ENCODE data around the gene GOLGA2. TPM values are rescaled to one million over a fixed set of nuclear protein-coding genes. Genes with fewer than 3 reads are reported as not detected.

GOLGA2 gene, protein sequence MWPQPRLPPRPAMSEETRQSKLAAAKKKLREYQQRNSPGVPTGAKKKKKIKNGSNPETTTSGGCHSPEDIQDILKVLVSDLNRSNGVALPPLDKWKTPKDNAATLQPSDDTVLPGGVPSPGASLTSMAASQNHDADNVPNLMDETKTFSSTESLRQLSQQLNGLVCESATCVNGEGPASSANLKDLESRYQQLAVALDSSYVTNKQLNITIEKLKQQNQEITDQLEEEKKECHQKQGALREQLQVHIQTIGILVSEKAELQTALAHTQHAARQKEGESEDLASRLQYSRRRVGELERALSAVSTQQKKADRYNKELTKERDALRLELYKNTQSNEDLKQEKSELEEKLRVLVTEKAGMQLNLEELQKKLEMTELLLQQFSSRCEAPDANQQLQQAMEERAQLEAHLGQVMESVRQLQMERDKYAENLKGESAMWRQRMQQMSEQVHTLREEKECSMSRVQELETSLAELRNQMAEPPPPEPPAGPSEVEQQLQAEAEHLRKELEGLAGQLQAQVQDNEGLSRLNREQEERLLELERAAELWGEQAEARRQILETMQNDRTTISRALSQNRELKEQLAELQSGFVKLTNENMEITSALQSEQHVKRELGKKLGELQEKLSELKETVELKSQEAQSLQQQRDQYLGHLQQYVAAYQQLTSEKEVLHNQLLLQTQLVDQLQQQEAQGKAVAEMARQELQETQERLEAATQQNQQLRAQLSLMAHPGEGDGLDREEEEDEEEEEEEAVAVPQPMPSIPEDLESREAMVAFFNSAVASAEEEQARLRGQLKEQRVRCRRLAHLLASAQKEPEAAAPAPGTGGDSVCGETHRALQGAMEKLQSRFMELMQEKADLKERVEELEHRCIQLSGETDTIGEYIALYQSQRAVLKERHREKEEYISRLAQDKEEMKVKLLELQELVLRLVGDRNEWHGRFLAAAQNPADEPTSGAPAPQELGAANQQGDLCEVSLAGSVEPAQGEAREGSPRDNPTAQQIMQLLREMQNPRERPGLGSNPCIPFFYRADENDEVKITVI
- polyA plus RNA-seq = 88.0 TPM
- long read RNA-seq, donor 1, partial matches to known transcripts = 0 of 2 reads
- long read RNA-seq, donor 1, other reads (novel, unspliced or antisense) = 0 of 2 reads
- long read RNA-seq, donor 2, partial matches to known transcripts = 65 of 101 reads
- long read RNA-seq, donor 2, other reads (novel, unspliced or antisense) = 34 of 101 reads
- long read RNA-seq, donor 3 = 0 reads
- long read RNA-seq, donor 4 = 0 reads
- long read RNA-seq, donor 5, full-length matches to known transcripts = 2 of 2 reads
- long read RNA-seq, donor 5, partial matches to known transcripts = 0 of 2 reads
- long read RNA-seq, donor 5, other reads (novel, unspliced or antisense) = 0 of 2 reads
- long read RNA-seq, donor 6, partial matches to known transcripts = 0 of 1 reads
- long read RNA-seq, donor 6, other reads (novel, unspliced or antisense) = 0 of 1 reads
- long read RNA-seq, donor 7, partial matches to known transcripts = 6 of 8 reads
- long read RNA-seq, donor 7, other reads (novel, unspliced or antisense) = 0 of 8 reads
- long read RNA-seq, donor 8, partial matches to known transcripts = 5 of 6 reads
- long read RNA-seq, donor 8, other reads (novel, unspliced or antisense) = 0 of 6 reads
- long read RNA-seq, donor 9, full-length matches to known transcripts = 4 of 4 reads
- long read RNA-seq, donor 9, partial matches to known transcripts = 0 of 4 reads
- long read RNA-seq, donor 9, other reads (novel, unspliced or antisense) = 0 of 4 reads
- long read RNA-seq, donor 10, partial matches to known transcripts = 14 of 28 reads
- long read RNA-seq, donor 10, other reads (novel, unspliced or antisense) = 14 of 28 reads
- long read RNA-seq, donor 11, partial matches to known transcripts = 0 of 1 reads
- long read RNA-seq, donor 11, other reads (novel, unspliced or antisense) = 0 of 1 reads

DNA sequence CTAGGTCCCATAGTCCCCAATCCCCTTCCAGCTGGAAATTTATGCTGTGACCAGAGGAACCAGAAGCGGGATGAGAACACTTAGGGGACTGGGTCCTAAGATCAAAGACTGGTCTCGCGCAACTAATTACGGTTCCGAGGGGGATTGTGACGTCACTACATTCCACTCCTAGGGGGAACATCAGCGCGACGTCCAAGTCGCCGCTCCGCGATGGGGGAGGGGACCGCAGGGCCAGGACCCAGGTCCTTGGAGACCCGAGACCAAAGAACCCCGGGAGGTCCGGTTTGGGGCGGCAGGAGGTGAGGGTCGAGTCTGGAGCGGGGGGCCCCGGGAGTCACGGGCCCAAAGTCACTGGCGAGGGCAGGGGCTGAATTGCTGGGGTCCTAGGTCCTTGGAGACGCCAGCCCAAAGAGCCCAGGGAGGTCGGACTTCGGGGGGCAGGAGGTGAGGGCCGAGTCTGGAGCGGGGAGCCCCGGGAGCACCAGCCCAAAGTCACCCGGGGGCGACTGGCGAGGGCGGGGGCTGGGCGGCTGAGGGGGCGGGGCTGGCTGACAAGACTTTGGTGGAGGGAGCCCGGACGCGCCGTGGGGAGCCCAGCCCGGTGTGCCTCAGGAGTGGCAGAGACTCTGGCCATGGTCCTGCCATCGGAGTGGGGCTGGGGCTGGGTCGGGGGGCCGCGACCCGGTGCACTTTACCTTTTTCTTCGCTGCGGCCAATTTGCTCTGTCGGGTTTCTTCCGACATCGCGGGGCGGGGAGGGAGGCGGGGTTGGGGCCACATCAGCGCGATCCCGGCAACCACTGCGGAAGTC lies at the start of gene GOLGA2:
Gene GOLGA2, minus strand, starts transcription at position 810 of the 810 bp plus-strand sequence. Its CDS starts 31 bp downstream, at position 779.
- H3K4me1 ChIP-seq (ENCODE audit: control insufficient read depth, insufficient read depth, low read length) = peaks cover 5% of the 10 kb centered on the region
- H3K4me3 ChIP-seq (ENCODE audit: low read length) = peak within 1 kb of the TSS; percentile 98
- H3K9me3 ChIP-seq (ENCODE audit: control insufficient read depth, low read depth, low read length) = no peaks in the 10 kb centered on the region
- peaks cover 24% of the 10 kb centered on the region for H3K36me3 ChIP-seq (ENCODE audit: control insufficient read depth, insufficient read depth, low read length)
- no peaks in the 10 kb centered on the region for H3K27me3 ChIP-seq (ENCODE audit: control insufficient read depth, insufficient read depth, low read length)
- no CpG with 5 or more reads among the region's 57 CpGs for WGBS (ENCODE audit: insufficient coverage, low lambda C conversion rate)
- DNase-seq = peak; percentile 45 to 66
- peak within 1 kb of the TSS; percentile 77 for H3K27ac ChIP-seq (ENCODE audit: low read length)

DNA sequence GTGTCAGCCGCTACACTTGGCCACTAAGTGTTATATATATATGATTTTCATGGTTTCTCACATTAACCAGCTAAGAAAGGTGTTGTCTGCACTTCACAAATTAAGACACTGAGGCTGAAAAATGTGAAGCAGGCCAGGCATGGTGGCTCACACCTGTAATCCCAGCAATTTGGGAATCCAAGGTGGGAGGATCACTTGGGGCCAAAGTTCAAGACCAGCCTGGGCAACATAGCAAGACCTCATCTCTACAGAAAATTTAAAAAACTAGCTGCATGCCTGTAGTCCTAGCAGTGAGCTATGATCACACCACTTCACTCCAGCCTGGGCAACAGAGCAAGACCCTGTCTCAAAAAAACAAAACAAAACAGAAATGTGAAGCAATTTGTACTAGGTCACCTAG lies 48.6 kb upstream of the GOLGA2 start:
- H3K4me1 ChIP-seq (ENCODE audit: control insufficient read depth, insufficient read depth, low read length) = peaks cover 27% of the 10 kb centered on the region
- H3K27me3 ChIP-seq (ENCODE audit: control insufficient read depth, insufficient read depth, low read length) = no peaks in the 10 kb centered on the region
- no CpG with 5 or more reads among the region's 1 CpG for WGBS (ENCODE audit: insufficient coverage, low lambda C conversion rate)
- no peak overlapping the region for H3K27ac ChIP-seq (ENCODE audit: low read length)
- H3K36me3 ChIP-seq (ENCODE audit: control insufficient read depth, insufficient read depth, low read length) = peaks cover 38% of the 10 kb centered on the region
- H3K9me3 ChIP-seq (ENCODE audit: control insufficient read depth, low read depth, low read length) = peaks cover 3% of the 10 kb centered on the region
- no peak overlapping the region for H3K4me3 ChIP-seq (ENCODE audit: low read length)
- no peak for DNase-seq

- Histone ChIP-seq H3K4me3 (ENCODE audit: low read length) (peak overlapping the region; percentile 93), H3K27ac (ENCODE audit: low read length) (no peak overlapping the region), H3K36me3 (ENCODE audit: control insufficient read depth, insufficient read depth, low read length) (peaks cover 38% of the 10 kb centered on the region), H3K4me1 (ENCODE audit: control insufficient read depth, insufficient read depth, low read length) (peaks cover 21% of the 10 kb centered on the region), H3K9me3 (ENCODE audit: control insufficient read depth, low read depth, low read length) (peaks cover 3% of the 10 kb centered on the region), H3K27me3 (ENCODE audit: control insufficient read depth, insufficient read depth, low read length) (no peaks in the 10 kb centered on the region)
- WGBS (ENCODE audit: insufficient coverage, low lambda C conversion rate) = no CpG with 5 or more reads among the region's 12 CpGs
- DNase-seq = no peak
Measured at GRCh38 chr9:128323791-128324190, 48.0 kb upstream of the GOLGA2 start.

DNA sequence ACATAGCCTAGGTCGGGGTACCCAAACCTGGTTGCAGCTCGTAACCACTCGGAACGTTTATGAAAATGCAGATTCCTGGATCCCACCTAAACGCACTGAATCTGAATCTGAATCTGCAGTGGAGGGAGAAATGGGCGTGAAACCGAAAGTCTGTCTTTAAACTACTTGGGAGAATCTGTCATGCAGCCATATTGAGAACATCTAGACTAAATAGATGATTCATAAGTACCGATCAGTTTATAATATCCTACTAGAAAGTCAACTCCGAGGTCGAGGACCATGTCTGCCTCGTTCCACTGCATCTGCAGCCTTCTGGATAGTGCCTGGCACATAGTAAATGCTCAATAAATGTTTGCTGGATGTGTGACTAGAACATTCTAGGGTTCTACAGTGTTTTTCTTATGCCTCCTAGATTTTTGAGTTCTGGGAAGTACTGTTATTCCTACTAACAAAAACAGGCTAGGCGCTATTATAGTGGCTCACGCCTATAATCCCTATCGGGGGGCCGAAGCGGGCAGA lies 47.5 kb upstream of the GOLGA2 start:
- Histone ChIP-seq H3K36me3 (ENCODE audit: control insufficient read depth, insufficient read depth, low read length) (peaks cover 42% of the 10 kb centered on the region), H3K4me3 (ENCODE audit: low read length) (peak overlapping the region; percentile 93)
- DNase-seq = no peak

GRCh38 chr9:128322404-128323211 lies 46.8 kb upstream of the GOLGA2 start, which contains the start of the genes COQ4 and TRUB2:
Gene COQ4, plus strand, starts transcription at chr9:128322839. Its CDS starts 20 bp downstream, at chr9:128322859.
Gene TRUB2, minus strand, starts transcription at chr9:128322447. Its CDS starts 39 bp downstream, at chr9:128322408.
- H3K27me3 ChIP-seq (ENCODE audit: control insufficient read depth, insufficient read depth, low read length) = no peaks in the 10 kb centered on the region
- peaks cover 41% of the 10 kb centered on the region for H3K36me3 ChIP-seq (ENCODE audit: control insufficient read depth, insufficient read depth, low read length)
- peak; percentile 91 to 99 for DNase-seq
- H3K27ac ChIP-seq (ENCODE audit: low read length) = peak within 1 kb of the TSS; percentile 98
- H3K4me1 ChIP-seq (ENCODE audit: control insufficient read depth, insufficient read depth, low read length) = peaks cover 12% of the 10 kb centered on the region
- WGBS (ENCODE audit: insufficient coverage, low lambda C conversion rate) = no CpG with 5 or more reads among the region's 83 CpGs
- peak within 1 kb of the TSS; percentile 93 for H3K4me3 ChIP-seq (ENCODE audit: low read length)
- H3K9me3 ChIP-seq (ENCODE audit: control insufficient read depth, low read depth, low read length) = peaks cover 3% of the 10 kb centered on the region

More for the DNA sequence above, 47.5 kb upstream of the GOLGA2 start:
- Histone ChIP-seq H3K27ac (ENCODE audit: low read length) (peak overlapping the region; percentile 98), H3K4me1 (ENCODE audit: control insufficient read depth, insufficient read depth, low read length) (peaks cover 18% of the 10 kb centered on the region), H3K27me3 (ENCODE audit: control insufficient read depth, insufficient read depth, low read length) (no peaks in the 10 kb centered on the region), H3K9me3 (ENCODE audit: control insufficient read depth, low read depth, low read length) (peaks cover 3% of the 10 kb centered on the region)
- WGBS (ENCODE audit: insufficient coverage, low lambda C conversion rate) = no CpG with 5 or more reads among the region's 16 CpGs

DNA sequence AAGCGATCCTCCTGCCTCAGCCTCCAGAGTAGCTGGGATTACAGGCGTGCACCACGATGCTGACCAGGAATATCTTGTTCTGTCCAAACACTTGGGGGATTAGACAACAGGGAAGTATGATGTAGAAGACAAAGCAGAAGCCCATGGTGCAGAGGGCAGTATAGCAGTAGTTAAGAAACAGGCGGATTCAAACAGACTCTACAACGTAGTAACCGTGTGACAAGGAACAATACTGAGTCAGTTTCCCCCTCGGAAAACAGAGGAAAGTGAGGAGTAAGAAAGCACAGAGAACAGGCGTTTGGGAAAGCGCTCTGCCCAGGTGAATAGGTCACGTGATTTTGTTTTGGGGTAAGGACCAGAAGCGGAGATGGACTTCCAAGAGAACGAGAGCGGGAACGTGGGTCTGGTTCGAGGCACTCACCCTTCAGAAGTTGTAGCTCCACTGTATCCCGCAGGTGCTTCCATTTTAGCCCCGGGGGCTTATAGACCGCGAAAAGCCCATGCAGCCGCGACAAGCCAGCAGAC lies 46.1 kb upstream of the GOLGA2 start:
- Histone ChIP-seq H3K27me3 (ENCODE audit: control insufficient read depth, insufficient read depth, low read length) (no peaks in the 10 kb centered on the region), H3K36me3 (ENCODE audit: control insufficient read depth, insufficient read depth, low read length) (peaks cover 42% of the 10 kb centered on the region), H3K4me1 (ENCODE audit: control insufficient read depth, insufficient read depth, low read length) (peaks cover 12% of the 10 kb centered on the region), H3K9me3 (ENCODE audit: control insufficient read depth, low read depth, low read length) (peaks cover 3% of the 10 kb centered on the region), H3K27ac (ENCODE audit: low read length) (peak overlapping the region; percentile 98), H3K4me3 (ENCODE audit: low read length) (peak overlapping the region; percentile 93)
- DNase-seq = no peak
- 0% methylated on average over 3 of the region's 21 CpGs for WGBS (ENCODE audit: insufficient coverage, low lambda C conversion rate)

GRCh38 chr9:128321343-128321742 lies 45.5 kb upstream of the GOLGA2 start:
- Histone ChIP-seq H3K4me1 (ENCODE audit: control insufficient read depth, insufficient read depth, low read length) (peaks cover 12% of the 10 kb centered on the region), H3K9me3 (ENCODE audit: control insufficient read depth, low read depth, low read length) (peaks cover 3% of the 10 kb centered on the region), H3K36me3 (ENCODE audit: control insufficient read depth, insufficient read depth, low read length) (peaks cover 44% of the 10 kb centered on the region), H3K27me3 (ENCODE audit: control insufficient read depth, insufficient read depth, low read length) (no peaks in the 10 kb centered on the region), H3K4me3 (ENCODE audit: low read length) (peak overlapping the region; percentile 93), H3K27ac (ENCODE audit: low read length) (no peak overlapping the region)
- WGBS (ENCODE audit: insufficient coverage, low lambda C conversion rate) = no CpG with 5 or more reads among the region's 7 CpGs
- no peak for DNase-seq

DNA sequence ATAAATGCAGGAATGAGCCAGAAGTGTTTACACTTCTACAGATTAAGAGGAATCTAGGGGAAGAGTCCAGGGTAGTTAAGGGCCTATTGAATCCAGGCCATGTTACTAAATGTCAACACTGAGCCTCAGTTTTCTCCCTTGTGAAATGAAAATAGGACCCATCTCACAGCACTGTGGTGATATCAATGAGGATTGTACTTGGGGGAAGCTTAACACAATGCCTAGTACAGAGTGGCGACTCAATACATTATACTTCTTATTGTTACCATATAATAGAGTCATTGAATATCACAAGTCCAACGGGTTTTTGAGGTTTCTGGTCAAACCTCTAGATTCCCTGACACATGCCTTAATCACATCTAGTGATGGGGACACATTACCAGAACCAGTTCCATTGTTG lies 41.8 kb upstream of the GOLGA2 start:
- Histone ChIP-seq H3K9me3 (ENCODE audit: control insufficient read depth, low read depth, low read length) (no peaks in the 10 kb centered on the region), H3K4me3 (ENCODE audit: low read length) (no peak overlapping the region), H3K36me3 (ENCODE audit: control insufficient read depth, insufficient read depth, low read length) (peaks cover 53% of the 10 kb centered on the region), H3K27ac (ENCODE audit: low read length) (no peak overlapping the region), H3K4me1 (ENCODE audit: control insufficient read depth, insufficient read depth, low read length) (peaks cover 5% of the 10 kb centered on the region), H3K27me3 (ENCODE audit: control insufficient read depth, insufficient read depth, low read length) (no peaks in the 10 kb centered on the region)
- no peak for DNase-seq
- no CpG with 5 or more reads among the region's 2 CpGs for WGBS (ENCODE audit: insufficient coverage, low lambda C conversion rate)

Measured in large intestine (tissue), 12 donors.